ENCODE measurements around the gene THBD. TPM values are rescaled to one million over a fixed set of nuclear protein-coding genes. Genes with fewer than 3 reads are reported as not detected.

THBD gene
- total and polyA plus RNA-seq, 2 of the 4 experiments (the other 2 are of a cell fraction): 0.07 TPM; not detected in 1

- H3K27ac ChIP-seq (ENCODE audit: insufficient read depth, low read length): no peak overlapping the region
- H3K14ac ChIP-seq (replicated peaks; ENCODE audit: low read depth, low read length): no peak overlapping the region
- H3K9ac ChIP-seq (ENCODE audit: low read depth, low read length): no peak overlapping the region
- DNase-seq (no peak), ATAC-seq (ENCODE audit: low read depth) (no peak)
- no peak overlapping the region for H2BK15ac ChIP-seq (ENCODE audit: low read depth, low read length)
- H2AK5ac ChIP-seq (ENCODE audit: low read depth, low read length): no peak overlapping the region
- no peak overlapping the region for H3K4me3 ChIP-seq (ENCODE audit: insufficient read depth, low read depth, low read length)
- in situ Hi-C loops (cut with MboI; ENCODE audit: low sequenced_read_pairs) (loop anchor here (10.0 kb wide), 1 partner anchor 292 kb away; no protein-coding TSS in a partner anchor), dilution Hi-C loops (cut with HindIII; ENCODE audit: low sequenced_read_pairs, unreplicated experiment) (no loop called here), intact Hi-C loops (cut with micrococcal nuclease) (no loop called here)
- H3K9me3 ChIP-seq (ENCODE audit: control insufficient read depth, insufficient read depth, low read length): peaks cover 4% of the 10 kb centered on the region; the same call in 1 of the 2 replicates
- peaks cover 60% of the 10 kb centered on the region for H3K27me3 ChIP-seq (ENCODE audit: control insufficient read depth, insufficient read depth, low read length)
- H3K18ac ChIP-seq (ENCODE audit: low read depth, low read length): no peak overlapping the region
- H3K79me1 ChIP-seq (ENCODE audit: low read depth in 1 of 2, low read length in 2 of 2): no peaks in the 10 kb centered on the region
- POLR2A ChIA-PET (ENCODE audit: unreplicated experiment): no interaction called here
- H3K9me1 ChIP-seq (ENCODE audit: insufficient read depth, low read length): no peaks in the 10 kb centered on the region
- no peak overlapping the region for H4K5ac ChIP-seq (ENCODE audit: low read depth, low read length)
- no peak overlapping the region for H3K4ac ChIP-seq (ENCODE audit: low read depth, low read length)
- TF ChIP-seq CHD1 (IDR thresholded peaks at IDR 0.05; ENCODE audit: low read depth, low read length) (no peak), RAD21 (IDR thresholded peaks at IDR 0.05; ENCODE audit: low read length) (no peak), RFX5 (IDR thresholded peaks at IDR 0.05; ENCODE audit: low read depth, low read length) (no peak), ELK1 (IDR thresholded peaks at IDR 0.05; ENCODE audit: borderline replicate concordance, low read depth, low read length) (no peak), BHLHE40 (IDR thresholded peaks at IDR 0.05; ENCODE audit: low read depth, low read length) (no peak), MAZ (IDR thresholded peaks at IDR 0.05; ENCODE audit: borderline replicate concordance, low read depth, low read length) (no peak), NFE2L2 (IDR thresholded peaks at IDR 0.05; ENCODE audit: low read depth, low read length) (no peak), RCOR1 (IDR thresholded peaks at IDR 0.05; ENCODE audit: insufficient replicate concordance, low read length) (no peak), FOS (IDR thresholded peaks at IDR 0.05; ENCODE audit: low read depth, low read length) (no peak), CTCF (conservative IDR thresholded peaks at IDR 0.05; ENCODE audit: low read depth, low read length) (no peak), SMC3 (IDR thresholded peaks at IDR 0.05; ENCODE audit: low read depth, low read length) (no peak), POLR2A (IDR thresholded peaks at IDR 0.05; ENCODE audit: low read depth, low read length) (no peak), MXI1 (IDR thresholded peaks at IDR 0.05; ENCODE audit: borderline replicate concordance, low read depth, low read length) (no peak), USF2 (IDR thresholded peaks at IDR 0.05; ENCODE audit: low read depth, low read length) (no peak), MAFK (IDR thresholded peaks at IDR 0.05; ENCODE audit: low read depth, low read length) (no peak), CEBPB (IDR thresholded peaks at IDR 0.05; ENCODE audit: low read depth, low read length) (no peak)
- H2BK120ac ChIP-seq (ENCODE audit: low read depth, low read length): no peak overlapping the region
- H2BK20ac ChIP-seq (ENCODE audit: low read depth, low read length): no peak overlapping the region
- H2BK5ac ChIP-seq (ENCODE audit: low read depth, low read length, poor library complexity, severe bottlenecking): no peak overlapping the region
- CTCF ChIA-PET: interaction anchor here (1.9 kb wide), 1 partner anchor 288 kb away, joined by 4 read pairs; no protein-coding TSS in a partner anchor
- no peak overlapping the region for H4K91ac ChIP-seq (ENCODE audit: insufficient read depth, low read depth, low read length)
- no peak overlapping the region for H4K8ac ChIP-seq (ENCODE audit: low read depth in 2 of 2, low read length in 2 of 2)
- no peaks in the 10 kb centered on the region for H3K36me3 ChIP-seq (ENCODE audit: control insufficient read depth, insufficient read depth, low read length)
- H3K23ac ChIP-seq (ENCODE audit: low read depth, low read length): no peak overlapping the region
- H2AK9ac ChIP-seq (replicated peaks; ENCODE audit: low read depth, low read length, poor library complexity): no peak overlapping the region
- no peak overlapping the region for H3K56ac ChIP-seq (ENCODE audit: extremely low read depth, insufficient read depth, low read length)
- BruUV-seq (replicated peaks): no TSS peak
- no peak overlapping the region for H2AFZ ChIP-seq (replicated peaks; ENCODE audit: low read length, poor library complexity)
- H4K20me1 ChIP-seq (ENCODE audit: insufficient read depth, low read length): no peaks in the 10 kb centered on the region; the same call in 1 of the 2 replicates
- whole genome bisulfite sequencing, 2 experiments (ENCODE audit: extremely low coverage in 2 of 2, insufficient read length in 1 of 2): 81% methylated on average over 4 of the region's 5 CpGs; no CpG with 5 or more reads in 1 of the 2 experiments
- no peak overlapping the region for H3K4me2 ChIP-seq (ENCODE audit: low read depth, low read length)
- peaks cover 4% of the 10 kb centered on the region; the same call in 1 of the 2 replicates for H3K4me1 ChIP-seq (ENCODE audit: control insufficient read depth, insufficient read depth, low read length)
Measured at GRCh38 chr20:23052904-23053303, 3.4 kb upstream of the THBD start.
